Duodenal mucosa (tissue), 2 donors: ENCODE data around the gene CFAP20.

ENCODE experiments used
- H3K27ac ChIP-seq: one replicate; pipeline ENCODE4 v1.7.0; 2013; ENCODE audit warnings: low read depth, low read length
- H3K27me3 ChIP-seq, 2 donors: one replicate each; pipeline ENCODE4 v1.7.0; 2013; ENCODE audit warnings: low read length in 2 of 2, control low read depth in 1 of 2; ENCODE audit not compliant: insufficient read depth in 2 of 2, control insufficient read depth in 1 of 2
- H3K36me3 ChIP-seq, 2 donors: one replicate each; pipeline ENCODE4 v1.7.0; 2013; ENCODE audit warnings: low read length in 2 of 2, control low read depth in 1 of 2; ENCODE audit not compliant: insufficient read depth in 2 of 2, control insufficient read depth in 1 of 2
- H3K4me1 ChIP-seq, 2 donors: one replicate each; pipeline ENCODE4 v1.7.0; 2013; ENCODE audit warnings: low read length in 2 of 2, control low read depth in 1 of 2; ENCODE audit not compliant: insufficient read depth in 2 of 2, control insufficient read depth in 1 of 2
- H3K4me3 ChIP-seq, 2 donors: one replicate each; pipeline ENCODE4 v1.7.0; 2013; ENCODE audit warnings: low read length in 2 of 2, low read depth in 1 of 2
- H3K9ac ChIP-seq, 2 donors: one replicate each; pipeline ENCODE4 v1.7.0; 2013; ENCODE audit warnings: low read length in 2 of 2, low read depth in 1 of 2
- H3K9me3 ChIP-seq, 2 donors: one replicate each; pipeline ENCODE4 v1.7.0; 2013; ENCODE audit warnings: low read length in 2 of 2, control low read depth in 1 of 2; ENCODE audit not compliant: control insufficient read depth in 1 of 2

The CFAP20 gene

GRCh38 chr16:58129097-58129936 is at the start of gene CFAP20:
TSS of gene CFAP20 (minus strand) at chr16:58129381. CDS start at chr16:58129115, 266 bp downstream.
- Histone ChIP-seq H3K27ac (peak within 1 kb of the TSS; percentile 87), H3K4me3 (peak within 1 kb of the TSS; percentile 84 to 96), H3K36me3 (no peaks in the 10 kb centered on the region), H3K4me1 (peaks cover 29 to 32% of the 10 kb centered on the region in 2 donors), H3K9me3 (no peaks in the 10 kb centered on the region), H3K27me3 (no peaks in the 10 kb centered on the region), H3K9ac (peak within 1 kb of the TSS; percentile 82 to 98)

GRCh38 chr16:58177353-58177710 is 48.2 kb upstream of the CFAP20 start:
- Histone ChIP-seq H3K27me3 (no peaks in the 10 kb centered on the region), H3K4me1 (no peaks in the 10 kb centered on the region), H3K27ac (no peak overlapping the region), H3K9ac (no peak overlapping the region), H3K4me3 (no peak overlapping the region), H3K36me3 (peaks cover 15 to 38% of the 10 kb centered on the region in 2 donors), H3K9me3 (no peaks in the 10 kb centered on the region)

GRCh38 chr16:58176608-58177352 is 47.6 kb upstream of the CFAP20 start:
- no peak overlapping the region for H3K27ac ChIP-seq
- H3K36me3 ChIP-seq: peaks cover 15 to 40% of the 10 kb centered on the region in 2 donors
- H3K4me1 ChIP-seq: no peaks in the 10 kb centered on the region
- no peaks in the 10 kb centered on the region for H3K9me3 ChIP-seq
- no peak overlapping the region for H3K9ac ChIP-seq
- H3K4me3 ChIP-seq: no peak overlapping the region
- H3K27me3 ChIP-seq: no peaks in the 10 kb centered on the region

- Histone ChIP-seq H3K9me3 (no peaks in the 10 kb centered on the region), H3K27me3 (no peaks in the 10 kb centered on the region), H3K36me3 (peaks cover 41 to 66% of the 10 kb centered on the region in 2 donors), H3K4me3 (no peak overlapping the region), H3K4me1 (no peaks in the 10 kb centered on the region), H3K9ac (no peak overlapping the region), H3K27ac (no peak overlapping the region)
These were observed 41.0 kb upstream of the CFAP20 start for GRCh38 chr16:58170223-58170622.

GRCh38 chr16:58160855-58161254 is 31.7 kb upstream of the CFAP20 start:
- Histone ChIP-seq H3K9me3 (no peaks in the 10 kb centered on the region), H3K27me3 (no peaks in the 10 kb centered on the region), H3K4me1 (no peaks in the 10 kb centered on the region), H3K9ac (no peak overlapping the region), H3K36me3 (peaks cover 50 to 67% of the 10 kb centered on the region in 2 donors), H3K27ac (no peak overlapping the region), H3K4me3 (no peak overlapping the region)

GRCh38 chr16:58158725-58159124 is 29.5 kb upstream of the CFAP20 start:
- no peak overlapping the region for H3K4me3 ChIP-seq
- no peaks in the 10 kb centered on the region for H3K9me3 ChIP-seq
- no peaks in the 10 kb centered on the region for H3K4me1 ChIP-seq
- no peak overlapping the region for H3K9ac ChIP-seq
- no peaks in the 10 kb centered on the region for H3K27me3 ChIP-seq
- H3K36me3 ChIP-seq: peaks cover 30 to 46% of the 10 kb centered on the region in 2 donors
- H3K27ac ChIP-seq: no peak overlapping the region

GRCh38 chr16:58157951-58158540 is 28.9 kb upstream of the CFAP20 start:
- peaks cover 26 to 39% of the 10 kb centered on the region in 2 donors for H3K36me3 ChIP-seq

GRCh38 chr16:58157239-58157638 is 28.1 kb upstream of the CFAP20 start:
- Histone ChIP-seq H3K9ac (no peak overlapping the region), H3K36me3 (peaks cover 26 to 31% of the 10 kb centered on the region in 2 donors), H3K9me3 (no peaks in the 10 kb centered on the region), H3K27ac (no peak overlapping the region), H3K27me3 (no peaks in the 10 kb centered on the region), H3K4me1 (no peaks in the 10 kb centered on the region), H3K4me3 (no peak overlapping the region)

More at GRCh38 chr16:58157951-58158540, 28.9 kb upstream of the CFAP20 start:
- no peaks in the 10 kb centered on the region for H3K9me3 ChIP-seq
- no peak overlapping the region for H3K9ac ChIP-seq
- H3K4me3 ChIP-seq: no peak overlapping the region
- H3K27me3 ChIP-seq: no peaks in the 10 kb centered on the region
- no peaks in the 10 kb centered on the region for H3K4me1 ChIP-seq
- H3K27ac ChIP-seq: no peak overlapping the region

- Histone ChIP-seq H3K4me3 (no peak overlapping the region), H3K9ac (no peak overlapping the region), H3K27me3 (no peaks in the 10 kb centered on the region), H3K4me1 (no peaks in the 10 kb centered on the region), H3K9me3 (no peaks in the 10 kb centered on the region), H3K27ac (no peak overlapping the region), H3K36me3 (peaks cover 12 to 17% of the 10 kb centered on the region in 2 donors)
These were observed 26.7 kb upstream of the CFAP20 start for GRCh38 chr16:58155839-58156238.

- Histone ChIP-seq H3K27ac (no peak overlapping the region), H3K4me3 (no peak overlapping the region), H3K36me3 (peaks cover 6 to 9% of the 10 kb centered on the region in 2 donors), H3K9me3 (no peaks in the 10 kb centered on the region), H3K4me1 (no peaks in the 10 kb centered on the region), H3K27me3 (no peaks in the 10 kb centered on the region), H3K9ac (no peak overlapping the region)
These were observed 25.2 kb upstream of the CFAP20 start for GRCh38 chr16:58154345-58154744.
